HG02610 (cell line): ENCODE data around the gene TMEM131L.
"Not testable (repeated sequence)": the region's sequence is repeated elsewhere in the genome, so short reads cannot be mapped to it uniquely, and the experiment has no call there.

Experiments used
- ATAC-seq: cut with Tn5 transposase; IDR thresholded peaks from one replicate; pipeline ENCODE4 v1.9.1; 2021; ENCODE audit warnings: mild to moderate bottlenecking, moderate library complexity; ENCODE audit not compliant: unreplicated experiment

The TMEM131L gene

DNA sequence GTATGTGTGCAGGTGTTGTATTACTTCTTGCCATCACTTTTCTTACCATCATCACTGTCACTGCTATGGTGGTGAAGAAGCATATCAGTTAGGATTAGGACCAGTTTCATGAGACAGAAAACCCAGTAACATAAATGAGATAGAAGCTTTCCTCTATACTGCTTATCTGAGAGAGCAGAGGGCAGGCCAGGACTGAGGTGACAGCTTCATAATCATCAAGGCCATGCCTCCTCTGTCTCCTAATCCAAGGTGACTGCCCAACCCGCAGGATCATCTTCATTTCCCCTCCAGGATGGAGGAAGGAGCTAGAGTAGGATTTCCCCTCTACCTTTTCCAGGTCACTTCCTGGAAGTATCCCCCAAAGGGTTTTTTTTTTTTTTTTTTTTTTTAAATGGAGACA is 35.4 kb downstream of the TMEM131L start:
- no peak for ATAC-seq

DNA sequence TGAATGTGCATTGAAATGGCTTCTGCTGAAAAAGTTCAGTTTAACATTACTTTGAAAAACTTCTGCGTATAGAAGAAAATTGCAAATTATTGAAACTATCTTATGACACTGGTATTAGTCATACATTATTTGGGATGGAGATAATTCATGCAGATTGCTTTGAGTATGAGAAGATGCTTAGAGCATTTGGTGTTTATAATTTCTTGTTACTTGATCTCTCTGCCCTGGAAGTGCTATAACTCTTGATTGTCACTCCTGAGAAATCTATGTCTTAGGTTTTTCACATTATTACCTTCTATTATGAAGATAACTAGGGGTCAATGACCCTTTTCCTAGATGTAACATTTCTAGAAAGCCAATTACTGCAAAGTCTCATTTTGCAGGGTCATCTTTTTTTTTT is 36.4 kb downstream of the TMEM131L start:
- no peak for ATAC-seq

- ATAC-seq: no peak
Observed at GRCh38 chr4:153506341-153507309, 40.5 kb downstream of the TMEM131L start.

- ATAC-seq: no peak
Observed at GRCh38 chr4:153507310-153508073, 41.3 kb downstream of the TMEM131L start.

DNA sequence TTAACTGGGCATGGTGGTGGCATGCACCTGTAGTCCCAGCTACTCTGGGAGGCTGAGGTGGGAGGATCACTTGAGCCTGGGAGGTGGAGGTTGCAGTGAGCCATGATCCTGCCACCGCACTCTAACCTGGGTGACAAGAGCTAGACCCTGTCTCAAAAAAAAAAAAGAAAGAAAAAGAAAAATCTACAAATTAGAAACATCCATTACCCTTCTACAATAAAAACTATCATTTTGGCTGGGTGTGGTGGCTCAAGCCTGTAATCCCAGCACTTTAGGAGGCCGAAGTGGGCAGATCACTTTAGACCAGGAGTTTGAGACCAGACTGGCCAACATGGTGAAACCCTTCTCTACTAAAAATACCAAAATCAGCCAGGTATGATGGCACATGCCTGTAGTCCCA is 43.1 kb downstream of the TMEM131L start:
- ATAC-seq: not testable (repeated sequence)

- no peak for ATAC-seq
Observed at GRCh38 chr4:153509724-153510123, 43.6 kb downstream of the TMEM131L start.

GRCh38 chr4:153510252-153511001 is 44.3 kb downstream of the TMEM131L start:
- no peak for ATAC-seq

DNA sequence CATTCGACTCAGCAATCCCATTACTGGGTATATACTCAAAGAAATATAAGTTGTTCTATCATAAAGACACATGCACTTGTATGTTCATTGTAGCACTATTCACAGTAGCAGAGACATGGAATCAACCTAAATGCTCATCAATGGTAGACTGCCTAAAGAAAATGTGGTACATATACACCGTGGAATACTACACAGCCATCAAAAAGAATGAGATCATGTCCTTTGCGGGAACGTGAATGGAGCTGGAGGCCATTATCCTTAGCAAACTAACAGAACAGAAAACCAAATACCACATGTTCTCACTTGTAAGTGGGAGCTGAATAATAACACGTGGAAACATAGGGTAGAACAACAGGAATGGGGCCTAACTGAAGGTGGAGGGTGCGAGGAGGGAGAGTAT is 44.9 kb downstream of the TMEM131L start:
- no peak for ATAC-seq

DNA sequence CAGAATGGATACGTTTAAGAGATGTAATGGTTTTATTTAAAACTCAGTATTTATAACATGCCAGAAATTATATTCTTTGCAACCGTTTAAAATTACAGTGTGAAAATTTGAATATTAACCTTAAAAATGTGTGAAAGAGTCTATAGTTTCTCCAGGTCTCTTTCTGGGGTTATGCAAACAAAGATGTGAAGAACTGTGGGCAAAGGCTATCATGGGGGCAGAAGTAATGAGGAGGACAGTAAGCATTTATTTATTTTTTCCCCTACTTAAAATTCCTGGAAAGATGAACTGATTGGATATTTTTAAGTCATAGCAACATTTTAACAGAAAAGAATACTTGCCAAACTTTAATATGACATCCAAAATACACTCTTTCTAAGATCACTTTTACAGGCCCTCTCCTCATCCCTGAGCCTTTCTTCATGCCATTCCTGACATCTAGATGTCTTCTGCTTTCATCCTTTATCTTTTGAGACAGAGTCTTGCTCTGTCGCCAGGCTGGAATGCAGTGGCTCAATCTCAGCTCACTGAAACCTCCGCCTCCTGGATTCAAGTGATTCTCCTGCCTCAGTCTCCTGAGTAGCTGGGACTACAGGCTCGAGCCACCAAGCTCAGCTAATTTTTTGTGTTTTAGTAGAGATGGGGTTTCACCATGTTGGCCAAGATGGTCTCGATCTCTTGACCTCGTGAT is 46.1 kb downstream of the TMEM131L start:
- no peak for ATAC-seq

DNA sequence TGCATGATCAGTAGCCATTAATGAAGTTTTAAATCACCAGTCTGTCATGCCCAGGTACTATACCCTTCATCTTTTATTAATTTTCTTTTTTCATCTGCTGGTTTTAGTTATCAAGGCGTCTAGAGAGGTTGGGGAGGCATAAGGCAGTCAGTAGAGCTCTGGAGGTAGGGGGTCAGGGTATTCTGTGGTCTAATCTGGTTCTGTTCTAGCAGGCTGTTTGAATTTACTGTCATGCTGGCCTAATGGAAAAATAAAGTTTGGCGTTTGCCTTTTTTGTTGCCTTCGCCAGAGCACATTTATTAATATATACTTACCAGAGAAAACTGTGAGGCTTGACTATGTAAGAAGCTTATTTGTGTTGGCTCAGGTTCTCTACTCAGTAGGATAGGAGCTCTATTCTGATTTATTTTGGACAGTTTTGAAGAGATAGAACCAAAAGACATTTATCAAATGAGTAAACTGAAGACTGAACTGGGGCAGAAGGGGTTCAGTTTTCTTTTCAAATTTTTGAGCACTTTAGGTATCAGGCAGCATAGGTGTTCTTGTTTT is 46.9 kb downstream of the TMEM131L start:
- ATAC-seq: no peak

GRCh38 chr4:153513596-153513995 is 47.4 kb downstream of the TMEM131L start:
- ATAC-seq: no peak

GRCh38 chr4:153514001-153514526 is 47.9 kb downstream of the TMEM131L start:
- ATAC-seq: no peak

DNA sequence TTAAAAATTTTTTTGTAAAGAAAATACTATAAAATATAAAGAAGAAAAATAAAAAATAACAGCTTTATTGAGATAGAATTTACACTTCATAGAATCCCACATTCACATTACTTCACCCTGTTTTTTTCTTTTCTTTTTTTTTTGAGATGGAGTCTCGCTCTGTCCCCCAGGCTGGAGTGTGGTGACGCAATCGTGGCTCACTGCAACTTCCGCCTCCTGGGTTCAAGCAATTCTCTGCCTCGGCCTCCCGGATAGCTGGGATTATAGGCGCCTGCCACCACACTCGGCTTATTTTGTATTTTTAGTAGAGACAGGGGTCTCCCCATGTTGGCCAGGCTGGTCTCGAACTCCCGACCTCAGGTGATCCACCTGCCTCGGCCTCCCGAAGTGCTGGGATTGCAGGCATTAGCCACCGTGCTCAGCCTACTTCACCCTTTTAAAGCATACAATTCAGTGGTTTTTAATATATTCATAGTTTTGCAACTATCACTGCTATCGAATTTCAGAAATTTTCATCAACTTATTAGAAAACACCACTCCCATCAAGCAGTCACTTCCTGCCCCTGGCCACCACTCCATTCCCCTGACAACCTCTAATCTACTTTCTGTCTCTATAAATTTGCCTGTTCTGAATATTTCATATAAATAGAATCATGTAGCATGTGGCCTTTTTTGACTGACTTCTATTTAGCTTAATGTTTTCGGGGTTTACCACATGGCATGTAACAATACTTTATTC is 48.7 kb downstream of the TMEM131L start:
- no peak for ATAC-seq

DNA sequence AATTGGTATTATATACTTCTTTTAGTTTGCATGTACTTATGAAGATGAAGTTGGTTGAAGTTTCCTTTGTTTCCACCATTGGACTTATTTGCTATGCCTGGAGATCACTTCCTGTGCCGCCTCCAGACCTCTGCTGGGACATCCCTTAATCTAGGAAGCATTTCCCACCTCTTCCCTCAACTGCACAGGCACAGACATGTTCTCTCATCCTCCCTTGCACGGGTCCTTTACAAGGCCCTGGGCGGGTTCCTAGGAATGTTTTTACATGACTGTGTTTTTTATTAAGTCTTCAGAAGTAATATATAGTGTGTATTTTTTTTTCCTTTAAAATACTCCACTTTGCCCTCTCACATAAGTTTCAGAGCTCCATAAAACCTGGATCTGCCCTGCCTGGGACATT is 51.0 kb downstream of the TMEM131L start:
- ATAC-seq: no peak

- no peak for ATAC-seq
Observed at GRCh38 chr4:153518001-153518400, 51.8 kb downstream of the TMEM131L start.

DNA sequence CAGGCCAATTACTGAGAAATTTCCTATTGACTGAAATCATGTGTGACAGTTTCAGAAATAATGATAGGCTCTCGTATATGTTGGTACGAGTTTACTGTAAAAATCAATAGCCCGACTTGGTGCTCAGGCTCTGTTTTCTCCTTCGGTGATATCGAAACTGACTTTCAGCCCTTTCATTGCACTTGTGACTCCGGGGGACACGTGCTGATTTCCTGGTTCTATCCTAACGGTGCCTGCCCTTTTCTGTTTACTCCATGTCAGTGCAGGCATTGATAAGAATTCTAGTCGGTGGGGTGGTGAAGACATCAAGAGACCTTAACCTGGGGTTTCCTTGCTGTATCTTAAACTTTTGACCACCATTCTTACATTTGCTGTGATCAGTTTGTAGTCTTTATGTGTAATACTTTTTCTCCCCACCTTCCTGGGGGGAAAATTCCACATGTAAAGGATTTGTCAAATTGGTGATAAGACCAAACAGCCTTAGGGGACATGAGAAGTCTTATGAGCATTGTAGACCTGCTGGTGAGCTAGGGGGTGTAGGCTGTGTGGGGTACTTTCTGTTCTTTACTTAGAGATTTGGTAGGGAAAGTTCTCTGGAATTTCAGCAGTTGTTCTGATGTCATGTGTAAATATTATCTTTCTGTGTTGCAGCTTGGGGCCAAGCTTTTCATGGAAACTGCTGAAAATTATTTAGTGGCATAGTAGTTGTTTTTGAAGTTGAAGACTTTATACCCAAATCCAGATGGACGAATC is 52.7 kb downstream of the TMEM131L start:
- ATAC-seq: no peak

DNA sequence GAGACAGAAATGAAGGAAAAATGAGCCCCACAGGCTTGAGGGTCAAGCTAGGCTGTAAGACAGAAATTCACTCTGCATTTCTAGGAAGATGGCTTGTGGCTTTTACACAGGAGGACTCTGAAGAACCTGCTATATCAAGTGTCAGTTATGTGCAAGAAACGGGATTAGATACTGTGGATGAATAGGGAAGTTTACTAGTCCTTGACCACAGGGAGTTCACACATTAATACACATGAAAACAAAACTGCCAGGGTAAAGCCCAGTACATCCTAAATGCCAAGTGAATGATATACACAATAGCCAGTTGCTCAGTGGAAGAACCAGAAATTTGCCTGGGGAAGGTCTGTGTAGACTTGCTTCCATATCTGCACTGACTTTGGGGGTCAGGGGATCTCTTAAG is 53.5 kb downstream of the TMEM131L start:
- no peak for ATAC-seq

DNA sequence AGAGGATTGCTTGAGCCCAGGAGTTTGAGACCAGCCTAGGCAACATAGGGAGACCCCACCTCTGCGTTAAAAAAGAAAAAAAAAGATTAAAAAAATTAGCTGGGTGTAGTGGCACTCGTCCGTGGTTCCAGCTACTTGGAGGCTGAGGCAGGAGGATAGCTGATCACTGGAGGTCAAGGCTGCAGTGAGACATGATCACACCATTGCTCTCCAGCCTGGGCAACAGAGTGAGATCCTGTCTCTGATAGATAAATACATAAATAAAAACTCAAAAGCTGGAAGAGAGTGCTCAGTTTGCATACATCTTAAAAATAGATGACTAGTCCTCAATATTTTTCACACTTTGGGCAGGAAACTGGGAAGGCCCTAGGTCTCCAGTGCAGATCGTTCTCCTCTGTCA is 54.1 kb downstream of the TMEM131L start:
- ATAC-seq: no peak
